Hippocampal formation (tissue), 2 donors: ENCODE data around the gene EPHX1.
"Not testable (repeated sequence)": the region's sequence is repeated elsewhere in the genome, so short reads cannot be mapped to it uniquely, and the experiment has no call there.

Experiments
- DNase-seq, 2 donors: peaks; one replicate each; lab custom pipeline; 2025; lab: John Stamatoyannopoulos, UW

EPHX1 gene

GRCh38 chr1:225816643-225817538, 7.0 kb downstream of the EPHX1 start:
- no peak for DNase-seq

GRCh38 chr1:225817611-225818061, 7.7 kb downstream of the EPHX1 start:
- peak; percentile 78 to 80 for DNase-seq

- DNase-seq: no peak
Observed at GRCh38 chr1:225818229-225818628, 8.3 kb downstream of the EPHX1 start.

GRCh38 chr1:225819346-225820192, 9.6 kb downstream of the EPHX1 start:
- no peak for DNase-seq

GRCh38 chr1:225820522-225821120, 10.7 kb downstream of the EPHX1 start:
- DNase-seq: no peak

GRCh38 chr1:225822655-225823403, 12.9 kb downstream of the EPHX1 start:
- no peak for DNase-seq

DNA sequence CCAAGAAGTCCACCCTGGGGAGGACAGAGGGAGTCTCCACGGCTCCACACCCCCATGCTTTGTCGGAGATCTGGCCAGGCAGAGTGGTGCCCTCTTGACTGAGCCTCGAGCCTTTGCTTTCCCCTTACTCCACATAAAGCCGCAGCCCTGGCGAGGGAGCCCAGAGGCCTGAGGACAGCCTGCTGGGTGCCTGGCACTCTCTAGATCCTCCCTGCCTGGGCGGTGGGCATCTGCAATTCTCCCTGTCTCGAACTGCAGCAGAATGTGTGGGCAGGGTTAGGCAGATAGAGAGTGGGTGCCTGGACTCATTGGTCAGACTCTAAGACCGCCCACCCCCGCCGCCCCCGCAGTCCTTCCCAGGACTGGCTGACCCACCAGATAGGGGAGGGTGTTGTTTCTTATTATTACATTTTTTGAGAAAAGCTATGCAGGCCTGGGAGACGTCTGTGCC, 13.9 kb downstream of the EPHX1 start:
- DNase-seq: no peak

DNA sequence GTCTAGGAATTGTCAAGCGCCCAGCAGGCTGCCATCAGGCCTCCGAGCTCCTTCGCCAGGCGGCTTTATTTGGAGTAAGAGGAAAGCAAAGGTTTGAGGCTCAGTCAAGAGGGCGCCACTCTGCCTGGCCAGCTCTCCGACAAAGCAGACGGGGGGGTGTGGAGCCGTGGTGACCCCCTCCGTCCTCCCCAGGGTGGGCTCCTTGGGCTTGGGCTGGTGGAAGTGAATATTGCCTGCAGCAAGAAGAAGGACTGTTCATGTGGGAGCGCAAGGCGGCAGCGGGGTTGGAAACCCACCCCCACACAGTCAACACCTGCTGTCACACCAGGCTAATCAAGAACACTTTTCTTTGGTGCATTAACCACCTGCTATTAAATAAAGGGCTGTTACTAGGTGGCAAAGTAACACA, 14.6 kb downstream of the EPHX1 start:
- DNase-seq: no peak

- no peak for DNase-seq
Observed at GRCh38 chr1:225825078-225825477, 15.2 kb downstream of the EPHX1 start.

DNA sequence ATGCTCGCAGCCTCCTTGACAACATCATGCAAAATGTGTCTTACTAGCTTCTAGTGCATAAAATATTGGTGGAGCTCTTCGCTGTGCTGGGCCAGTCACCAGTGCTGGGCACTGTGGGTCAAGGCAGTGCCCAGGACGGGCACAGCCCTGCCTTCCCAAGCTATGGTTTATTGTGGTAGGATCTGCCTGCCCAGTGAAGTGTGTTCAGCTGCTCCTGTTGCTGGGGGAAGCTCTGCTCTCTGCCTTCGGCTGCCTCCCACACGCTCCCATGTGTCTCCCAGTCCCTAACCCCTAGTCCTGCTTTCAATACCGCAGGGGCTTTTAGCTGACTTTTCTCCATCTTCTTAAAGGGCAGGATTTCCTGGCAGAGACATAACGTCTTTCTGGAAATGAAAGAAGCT, 15.7 kb downstream of the EPHX1 start:
- DNase-seq: no peak

DNA sequence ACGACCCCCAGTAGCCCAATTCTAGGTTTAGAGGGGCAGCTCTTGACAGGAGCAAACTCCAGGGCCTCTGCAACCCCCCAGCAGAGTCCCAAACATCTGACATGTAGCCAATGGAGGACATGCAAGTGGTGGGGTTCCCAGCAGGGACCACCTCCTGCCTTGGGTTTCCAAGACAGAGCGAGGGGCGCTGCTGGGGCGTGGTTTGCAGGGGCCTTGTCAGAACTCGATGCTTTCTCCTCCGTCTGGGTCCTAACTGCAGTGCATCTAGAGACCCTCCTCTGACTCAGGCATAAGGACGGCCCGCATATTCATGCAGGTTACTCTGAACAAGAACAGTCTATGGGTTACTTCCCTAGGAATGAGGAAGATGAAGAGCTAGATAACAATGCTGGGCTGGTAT, 17.2 kb downstream of the EPHX1 start:
- no peak for DNase-seq

DNA sequence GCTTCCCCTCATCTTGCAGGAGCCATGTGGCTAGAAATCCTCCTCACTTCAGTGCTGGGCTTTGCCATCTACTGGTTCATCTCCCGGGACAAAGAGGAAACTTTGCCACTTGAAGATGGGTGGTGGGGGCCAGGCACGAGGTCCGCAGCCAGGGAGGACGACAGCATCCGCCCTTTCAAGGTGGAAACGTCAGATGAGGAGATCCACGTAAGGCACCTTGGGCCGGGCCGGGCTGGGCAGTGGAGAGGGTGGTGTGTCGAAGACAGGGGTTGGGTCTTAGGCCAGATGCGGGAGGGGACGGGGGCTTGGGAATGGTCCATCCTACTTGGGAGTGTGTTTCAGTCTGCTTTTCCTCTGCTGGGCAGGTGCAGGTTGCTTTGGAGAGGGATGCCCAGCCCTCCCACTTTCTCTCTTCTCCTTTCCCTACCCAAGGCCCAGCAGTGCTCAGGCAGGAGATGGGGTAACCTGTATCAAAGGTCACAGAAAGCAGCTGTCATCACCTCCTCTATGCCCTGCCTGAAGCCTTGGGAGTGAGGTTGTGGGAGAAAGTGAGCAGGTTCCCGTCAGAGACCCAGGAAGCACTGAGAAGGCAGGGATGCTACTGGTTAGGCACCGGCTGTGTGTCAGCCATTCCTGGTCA, 18.9 kb downstream of the EPHX1 start:
- DNase-seq: no peak

DNA sequence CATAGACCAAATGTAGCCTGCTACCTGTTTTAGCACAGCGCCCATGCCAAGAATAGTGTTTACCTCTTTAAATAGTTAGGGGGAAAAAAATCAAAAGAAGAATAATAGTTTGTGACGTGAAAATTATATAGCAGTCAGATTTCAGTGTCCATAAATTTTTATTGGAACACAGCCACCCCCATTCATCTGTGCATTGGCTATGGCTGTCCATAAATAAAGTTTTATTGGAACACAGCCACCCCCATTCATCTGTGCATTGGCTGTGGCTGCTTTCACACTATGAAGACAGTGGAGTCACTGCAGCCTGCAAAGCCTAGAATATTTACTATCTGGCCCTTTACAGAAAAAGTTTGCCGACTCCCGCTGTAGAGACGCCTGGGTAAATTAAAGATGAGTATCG, 20.9 kb downstream of the EPHX1 start:
- DNase-seq: no peak

DNA sequence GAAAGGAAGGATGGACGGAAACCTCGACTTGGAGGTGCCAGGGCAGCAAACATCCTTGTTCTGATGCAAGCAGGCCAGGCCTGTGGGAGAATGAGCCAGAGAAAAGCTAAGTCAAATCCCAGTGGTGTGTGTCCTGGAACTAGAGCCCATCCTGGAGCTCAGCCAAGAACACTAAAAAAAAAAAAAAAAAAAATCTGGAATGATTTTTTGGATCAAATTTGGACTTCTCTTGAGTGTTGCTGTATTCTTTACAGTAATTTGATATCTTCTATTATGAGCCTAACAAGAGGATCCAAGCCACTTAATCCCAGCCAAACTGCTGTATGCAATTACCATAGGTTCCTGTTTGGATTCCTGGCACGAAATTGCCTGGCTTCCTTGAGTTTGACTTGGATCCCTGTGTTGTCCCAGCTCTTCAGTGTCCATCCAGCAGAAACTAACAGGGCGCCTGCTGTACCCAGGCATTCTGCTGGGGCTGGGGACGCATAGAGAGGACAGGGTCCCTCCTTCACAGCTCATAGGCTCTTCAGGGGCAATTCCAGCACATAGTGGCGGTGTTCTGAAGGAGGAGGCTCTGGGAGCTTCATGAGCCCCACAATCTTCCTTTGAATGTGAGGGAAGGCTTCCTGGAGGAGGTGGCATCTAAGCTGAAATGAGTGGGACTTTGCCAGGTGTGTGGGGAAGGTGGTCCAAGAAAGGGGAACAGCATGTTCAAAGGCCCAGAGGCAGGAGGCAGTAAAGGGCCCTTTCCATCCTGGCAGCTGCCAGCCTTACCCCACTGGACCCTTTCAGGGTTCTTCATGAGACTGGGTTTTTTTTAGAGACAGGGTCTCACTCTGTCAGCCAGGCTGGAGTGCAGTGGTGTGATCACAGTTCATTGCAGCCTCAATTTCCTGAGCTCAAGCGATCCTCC, 24.7 kb downstream of the EPHX1 start:
- no peak for DNase-seq

DNA sequence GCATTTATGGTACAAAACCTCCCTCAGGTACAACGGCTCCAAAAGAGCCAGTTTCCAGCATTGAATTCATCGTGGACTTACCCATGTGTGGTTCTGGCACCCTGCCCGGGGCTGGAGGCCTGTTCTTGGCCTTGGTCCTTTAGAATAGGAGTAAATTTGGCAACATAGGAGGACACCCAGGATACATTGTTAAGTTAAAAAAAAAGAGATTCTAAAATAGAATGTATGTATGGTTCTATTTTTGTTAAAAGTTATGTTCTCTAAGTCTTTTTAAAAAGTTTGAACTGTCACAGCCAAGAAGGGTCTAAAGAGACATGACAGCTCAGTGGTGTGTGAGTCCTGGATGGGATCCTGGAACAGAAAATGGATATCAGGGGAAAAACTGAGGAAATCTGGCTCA, 25.9 kb downstream of the EPHX1 start:
- no peak for DNase-seq

DNA sequence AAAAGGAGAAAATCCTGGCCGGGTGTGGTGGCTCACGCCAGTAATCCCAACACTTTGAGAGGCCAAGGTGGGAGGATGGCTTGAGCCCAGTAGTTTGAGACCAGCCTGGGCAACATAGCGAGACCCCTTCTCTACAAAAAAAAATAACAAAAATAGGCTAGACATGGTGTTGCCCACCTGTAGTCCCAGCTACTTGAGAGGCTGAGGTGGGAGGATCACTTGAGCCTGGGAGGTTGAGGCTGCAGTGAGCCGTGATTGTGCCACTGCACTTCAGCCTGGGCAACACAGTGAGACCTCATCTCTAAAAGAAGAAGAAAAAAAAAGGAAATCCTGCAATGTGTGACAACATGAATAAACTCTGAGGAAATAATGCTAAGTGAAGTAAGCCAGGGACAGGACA, 26.4 kb downstream of the EPHX1 start:
- not testable (repeated sequence) for DNase-seq

DNA sequence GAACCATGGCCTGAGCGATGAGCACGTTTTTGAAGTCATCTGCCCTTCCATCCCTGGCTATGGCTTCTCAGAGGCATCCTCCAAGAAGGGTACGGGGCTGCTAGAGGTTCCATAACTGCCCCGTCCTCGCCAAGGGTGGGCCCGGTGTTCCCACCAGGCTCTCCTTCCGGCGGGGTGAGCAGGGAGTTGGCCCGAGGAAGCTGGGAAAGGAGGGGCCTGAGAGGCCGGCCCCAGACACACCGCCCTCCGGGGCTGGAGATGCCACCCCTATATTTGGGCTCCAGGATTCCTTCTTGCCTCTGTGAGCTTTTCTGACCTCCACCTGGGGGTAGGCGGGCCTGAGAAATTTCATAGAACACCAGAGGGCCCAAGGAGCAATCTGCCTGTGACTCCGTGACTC, 28.9 kb downstream of the EPHX1 start:
- no peak for DNase-seq

DNA sequence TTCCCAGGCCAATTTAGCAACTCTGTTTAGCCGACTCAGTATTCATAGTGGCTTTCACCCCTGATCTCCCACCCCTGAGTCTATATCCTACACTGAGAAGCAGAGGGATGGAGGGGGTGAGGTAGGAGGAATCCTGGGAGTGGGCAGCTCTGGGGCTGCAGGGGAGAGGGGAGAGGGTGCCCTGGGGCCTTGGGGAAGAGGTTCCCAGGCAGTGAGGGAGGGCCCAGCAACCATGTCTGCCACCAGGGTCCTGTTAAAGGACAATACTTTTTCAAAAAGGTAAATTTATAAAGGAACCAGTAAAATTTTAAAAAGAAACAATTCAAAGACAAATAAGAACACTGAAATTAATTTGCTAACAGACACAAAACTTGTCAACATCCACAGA, 30.3 kb downstream of the EPHX1 start:
- DNase-seq: no peak

GRCh38 chr1:225840713-225841112, 30.8 kb downstream of the EPHX1 start:
- DNase-seq: no peak

DNA sequence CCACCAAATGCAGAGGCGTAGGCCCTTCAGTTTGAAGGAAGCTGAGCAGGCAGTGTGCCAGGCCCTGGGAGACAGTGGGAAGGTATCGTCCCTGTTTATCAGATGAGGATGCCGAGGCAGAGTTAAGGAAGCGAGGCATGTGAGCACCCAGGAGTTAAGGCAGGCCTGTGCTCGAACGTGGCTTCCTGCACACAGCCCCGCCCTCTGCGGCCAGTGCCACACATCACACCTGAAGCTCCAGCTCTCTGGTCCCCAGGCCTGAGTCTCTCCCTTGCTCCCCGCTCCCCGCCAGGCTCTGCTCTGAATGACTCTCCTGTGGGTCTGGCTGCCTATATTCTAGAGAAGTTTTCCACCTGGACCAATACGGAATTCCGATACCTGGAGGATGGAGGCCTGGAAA, 32.1 kb downstream of the EPHX1 start:
- DNase-seq: no peak
